Myocyte (in vitro differentiated cells): Measurements from ENCODE around the gene PTGDS. TPM values are rescaled to one million over a fixed set of nuclear protein-coding genes. Genes with fewer than 3 reads are reported as not detected.
A peak's percentile ranks its signal among the peaks of the same experiment; 100 is the strongest.
"Not testable (repeated sequence)": the region's sequence is repeated elsewhere in the genome, so short reads cannot be mapped to it uniquely, and the experiment has no call there.

Experiments
- DNase-seq: peaks from one replicate; pipeline ENCODE4 v3.0.0-alpha.2; 2012; ENCODE audit warnings: low read depth
- total RNA-seq: library from RNA; depleted of rRNA; stranded (reverse); fragments of >200 nt; gene quantifications from 2 replicates; pipeline ENCODE4 v1.2.3, GENCODE V29; 2014

The PTGDS gene
- total RNA-seq, 1 donor from 2014 or later: 126 TPM

- DNase-seq: no peak
Observed at GRCh38 chr9:136988872-136989271, 11.6 kb downstream of the PTGDS start.

GRCh38 chr9:136990242-136990911 is 13.1 kb downstream of the PTGDS start:
- no peak for DNase-seq

GRCh38 chr9:136991993-136992818 is 14.9 kb downstream of the PTGDS start, which contains the start of gene PAXX:
TSS of gene PAXX (plus strand) at chr9:136992422. CDS start at chr9:136992444, 22 bp downstream.
- DNase-seq: peak; percentile 86

GRCh38 chr9:136992819-136993369 is 15.6 kb downstream of the PTGDS start:
- DNase-seq: no peak

- DNase-seq: no peak
Observed at GRCh38 chr9:136994180-136994887, 17.0 kb downstream of the PTGDS start.

- no peak for DNase-seq
Observed at GRCh38 chr9:136994888-136995230, 17.6 kb downstream of the PTGDS start.

GRCh38 chr9:136995362-136995761 is 18.1 kb downstream of the PTGDS start:
- DNase-seq: no peak

- DNase-seq: no peak
Observed at GRCh38 chr9:136995772-136996311, 18.5 kb downstream of the PTGDS start.

GRCh38 chr9:136996361-136997292 is 19.3 kb downstream of the PTGDS start, which contains the start of gene CLIC3:
TSS of gene CLIC3 (minus strand) at chr9:136996568. CDS start at chr9:136996543, 25 bp downstream.
- DNase-seq: no peak

GRCh38 chr9:136997371-136997770 is 20.1 kb downstream of the PTGDS start:
- DNase-seq: no peak

- no peak for DNase-seq
Observed at GRCh38 chr9:136997830-136998234, 20.5 kb downstream of the PTGDS start.

GRCh38 chr9:137000177-137000930 is 23.1 kb downstream of the PTGDS start:
- DNase-seq: peak; percentile 41

- DNase-seq: no peak
Observed at GRCh38 chr9:137001857-137002645, 24.7 kb downstream of the PTGDS start.

GRCh38 chr9:137002646-137003041 is 25.3 kb downstream of the PTGDS start:
- DNase-seq: no peak

GRCh38 chr9:137004285-137004684 is 27.0 kb downstream of the PTGDS start:
- not testable (repeated sequence) for DNase-seq

GRCh38 chr9:137006116-137007003 is 29.1 kb downstream of the PTGDS start:
- no peak for DNase-seq

- no peak for DNase-seq
Observed at GRCh38 chr9:137007108-137007815, 30.0 kb downstream of the PTGDS start.
